Lower lobe of right lung (tissue), 2 donors: ENCODE results near the gene TNFAIP2. TPM values are rescaled to one million over a fixed set of nuclear protein-coding genes. Genes with fewer than 3 reads are reported as not detected.
A peak's percentile ranks its signal among the peaks of the same experiment; 100 is the strongest.
"Not testable (repeated sequence)": the region's sequence is repeated elsewhere in the genome, so short reads cannot be mapped to it uniquely, and the experiment has no call there.

ENCODE experiments used
- ATAC-seq, 2 donors: fragments of 200-7000 bp; cut with Tn5 transposase; one replicate each; pipeline ENCODE4 v1.9.1; 2020 to 2022; ENCODE audit warnings: mild to moderate bottlenecking in 2 of 2, moderate library complexity in 2 of 2
- DNase-seq: peaks from one replicate; pipeline ENCODE4 v3.0.0-alpha.2; 2020
- H3K27ac ChIP-seq: fragments of 200-600 bp; one replicate; pipeline ENCODE4 v1.8.0; 2022
- H3K27me3 ChIP-seq: fragments of 200-600 bp; one replicate; pipeline ENCODE4 v1.8.0; 2022; ENCODE audit warnings: low read depth
- H3K36me3 ChIP-seq: fragments of 200-600 bp; one replicate; pipeline ENCODE4 v1.8.0; 2022; ENCODE audit warnings: mild to moderate bottlenecking
- H3K4me1 ChIP-seq: fragments of 200-600 bp; one replicate; pipeline ENCODE4 v1.8.0; 2022
- H3K4me3 ChIP-seq: fragments of 200-600 bp; one replicate; pipeline ENCODE4 v1.8.0; 2022; ENCODE audit warnings: mild to moderate bottlenecking
- H3K9me3 ChIP-seq: fragments of 200-600 bp; one replicate; pipeline ENCODE4 v1.8.0; 2022
- CTCF ChIP-seq: fragments of 200-600 bp; IDR thresholded peaks from one replicate; pipeline ENCODE4 v1.8.0; 2022; ENCODE audit warnings: antibody characterized with exemption, mild to moderate bottlenecking
- intact Hi-C: fragments of 100-400 bp; cut with DNase I; formaldehyde crosslinking; loops from one replicate; pipeline ENCODE4 v1.11.0; 2022
- total RNA-seq: library from RNA; stranded (reverse); fragmentation: NEBNext Ultra II Directional; extraction: Animal tissue kit (Norgen Biotek cat#: 25700); gene quantifications from one replicate; pipeline ENCODE4 v1.2.1, GENCODE V29; 2021
- donor health status: DM: no; HTN: yes; CAD: no; lungs with severe emphysema.

Gene TNFAIP2
- total RNA-seq, 1 donor from 2014 or later: 254 TPM

GRCh38 chr14:103115845-103116572 lies 7.3 kb upstream of the TNFAIP2 start:
- Histone ChIP-seq H3K4me1 (peaks cover 70% of the 10 kb centered on the region), H3K9me3 (no peaks in the 10 kb centered on the region), H3K27ac (peak overlapping the region; percentile 72), H3K27me3 (no peaks in the 10 kb centered on the region), H3K36me3 (no peaks in the 10 kb centered on the region), H3K4me3 (no peak overlapping the region)
- intact Hi-C loops: no loop called here
- DNase-seq (no peak), ATAC-seq (no peak)
- no peak for TF ChIP-seq CTCF

- ATAC-seq (no peak), DNase-seq (no peak)
- intact Hi-C loops: no loop called here
- Histone ChIP-seq H3K36me3 (no peaks in the 10 kb centered on the region), H3K27ac (no peak overlapping the region), H3K4me3 (no peak overlapping the region), H3K9me3 (no peaks in the 10 kb centered on the region), H3K4me1 (peaks cover 70% of the 10 kb centered on the region), H3K27me3 (no peaks in the 10 kb centered on the region)
- TF ChIP-seq CTCF: no peak
Measured at GRCh38 chr14:103116636-103117035, 6.6 kb upstream of the TNFAIP2 start.

- ATAC-seq, H3K36me3 ChIP-seq, H3K4me3 ChIP-seq, intact Hi-C loops, H3K9me3 ChIP-seq, DNase-seq, H3K27ac ChIP-seq, H3K27me3 ChIP-seq: not testable (repeated sequence)
- H3K4me1 ChIP-seq: peaks cover 69% of the 10 kb centered on the region
Measured at GRCh38 chr14:103117499-103117898, 5.8 kb upstream of the TNFAIP2 start.

- peak overlapping the region; percentile 89 for H3K27ac ChIP-seq
- DNase-seq (peak; percentile 77), ATAC-seq (peak; percentile 5 to 25)
- no peaks in the 10 kb centered on the region for H3K9me3 ChIP-seq
- no peak overlapping the region for H3K4me3 ChIP-seq
- no peaks in the 10 kb centered on the region for H3K27me3 ChIP-seq
- H3K36me3 ChIP-seq: no peaks in the 10 kb centered on the region
- intact Hi-C loops: no loop called here
- H3K4me1 ChIP-seq: peaks cover 70% of the 10 kb centered on the region
- no peak for TF ChIP-seq CTCF
Measured at GRCh38 chr14:103118018-103118662, 5.1 kb upstream of the TNFAIP2 start.

DNA sequence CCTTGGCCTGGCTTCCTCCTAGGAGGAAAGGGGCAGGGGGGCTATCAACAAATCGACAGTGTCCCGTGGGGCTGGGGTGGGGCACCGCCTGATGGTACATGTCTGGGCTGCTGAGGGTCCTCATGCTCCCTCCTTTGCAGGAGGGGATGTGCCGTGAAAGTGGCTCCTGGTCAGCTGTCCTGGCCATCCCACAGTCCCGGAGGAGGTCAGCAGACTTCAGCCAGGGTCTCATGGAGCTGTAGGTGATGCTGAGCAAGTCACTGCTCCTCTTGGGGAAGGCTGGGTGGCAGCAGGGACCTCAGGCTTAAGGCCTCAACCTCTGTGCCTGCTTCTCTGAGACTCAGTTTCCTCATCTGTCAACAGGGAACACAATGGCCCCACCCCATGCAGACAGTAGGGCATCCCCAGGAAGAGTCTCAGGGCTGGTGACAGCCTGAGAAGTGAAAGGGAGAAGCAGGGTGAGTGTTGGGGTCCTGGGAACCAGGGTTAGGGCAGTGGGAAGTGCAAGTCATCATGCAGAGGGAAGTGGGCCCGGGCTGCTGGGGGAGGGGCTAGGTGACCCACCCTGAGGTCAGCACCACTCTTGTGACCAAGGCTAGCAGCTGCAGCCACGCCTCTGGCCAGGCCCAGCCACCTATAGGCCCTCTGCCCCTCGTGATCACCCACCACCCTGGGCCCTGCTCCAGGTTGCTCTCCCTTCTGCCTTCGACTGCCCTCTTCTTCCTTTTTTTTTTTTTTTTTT lies 4.4 kb upstream of the TNFAIP2 start:
- intact Hi-C loops: no loop called here
- peak; percentile 41 to 76 for ATAC-seq
- peak overlapping the region; percentile 89 for H3K27ac ChIP-seq
- H3K27me3 ChIP-seq: no peaks in the 10 kb centered on the region
- H3K4me3 ChIP-seq: no peak overlapping the region
- H3K9me3 ChIP-seq: no peaks in the 10 kb centered on the region
- no peak for TF ChIP-seq CTCF
- peaks cover 74% of the 10 kb centered on the region for H3K4me1 ChIP-seq
- no peaks in the 10 kb centered on the region for H3K36me3 ChIP-seq
- DNase-seq: peak; percentile 95

DNA sequence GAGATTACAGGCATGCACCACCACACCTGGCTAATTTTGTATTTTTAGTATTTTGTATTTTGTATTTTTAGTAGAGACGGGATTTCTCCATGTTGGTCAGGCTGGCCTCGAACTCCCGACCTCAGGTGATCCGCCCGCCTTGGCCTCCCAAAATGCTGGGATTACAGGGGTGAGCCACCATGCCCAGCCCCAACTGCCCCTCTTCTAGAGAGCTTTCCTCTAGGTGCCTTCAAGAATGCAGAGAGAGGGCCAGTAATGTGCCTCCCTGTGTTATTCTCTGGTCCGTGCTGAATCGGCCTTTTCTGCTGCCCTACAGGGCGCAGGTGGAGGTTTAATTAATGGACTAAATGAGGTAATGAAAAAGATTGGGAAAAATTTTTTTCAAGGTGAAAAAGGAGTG lies 3.7 kb upstream of the TNFAIP2 start:
- H3K4me3 ChIP-seq, H3K9me3 ChIP-seq, intact Hi-C loops, H3K36me3 ChIP-seq, ATAC-seq, DNase-seq, H3K27me3 ChIP-seq: not testable (repeated sequence)
- Histone ChIP-seq H3K4me1 (peaks cover 77% of the 10 kb centered on the region), H3K27ac (peak overlapping the region; percentile 89)
